Epithelial cell of umbilical artery (primary cell): ENCODE data around the gene PCYOX1L. TPM values are rescaled to one million over a fixed set of nuclear protein-coding genes. Genes with fewer than 3 reads are reported as not detected.

Experiments used
- total RNA-seq: library from RNA; depleted of rRNA; stranded (reverse); fragments of >200 nt; gene quantifications from 2 replicates; pipeline ENCODE4 v1.2.3, GENCODE V29; 2014

The PCYOX1L gene, protein sequence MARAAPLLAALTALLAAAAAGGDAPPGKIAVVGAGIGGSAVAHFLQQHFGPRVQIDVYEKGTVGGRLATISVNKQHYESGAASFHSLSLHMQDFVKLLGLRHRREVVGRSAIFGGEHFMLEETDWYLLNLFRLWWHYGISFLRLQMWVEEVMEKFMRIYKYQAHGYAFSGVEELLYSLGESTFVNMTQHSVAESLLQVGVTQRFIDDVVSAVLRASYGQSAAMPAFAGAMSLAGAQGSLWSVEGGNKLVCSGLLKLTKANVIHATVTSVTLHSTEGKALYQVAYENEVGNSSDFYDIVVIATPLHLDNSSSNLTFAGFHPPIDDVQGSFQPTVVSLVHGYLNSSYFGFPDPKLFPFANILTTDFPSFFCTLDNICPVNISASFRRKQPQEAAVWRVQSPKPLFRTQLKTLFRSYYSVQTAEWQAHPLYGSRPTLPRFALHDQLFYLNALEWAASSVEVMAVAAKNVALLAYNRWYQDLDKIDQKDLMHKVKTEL
- 10.4 and 18.5 TPM in 2 replicates for total RNA-seq

DNA sequence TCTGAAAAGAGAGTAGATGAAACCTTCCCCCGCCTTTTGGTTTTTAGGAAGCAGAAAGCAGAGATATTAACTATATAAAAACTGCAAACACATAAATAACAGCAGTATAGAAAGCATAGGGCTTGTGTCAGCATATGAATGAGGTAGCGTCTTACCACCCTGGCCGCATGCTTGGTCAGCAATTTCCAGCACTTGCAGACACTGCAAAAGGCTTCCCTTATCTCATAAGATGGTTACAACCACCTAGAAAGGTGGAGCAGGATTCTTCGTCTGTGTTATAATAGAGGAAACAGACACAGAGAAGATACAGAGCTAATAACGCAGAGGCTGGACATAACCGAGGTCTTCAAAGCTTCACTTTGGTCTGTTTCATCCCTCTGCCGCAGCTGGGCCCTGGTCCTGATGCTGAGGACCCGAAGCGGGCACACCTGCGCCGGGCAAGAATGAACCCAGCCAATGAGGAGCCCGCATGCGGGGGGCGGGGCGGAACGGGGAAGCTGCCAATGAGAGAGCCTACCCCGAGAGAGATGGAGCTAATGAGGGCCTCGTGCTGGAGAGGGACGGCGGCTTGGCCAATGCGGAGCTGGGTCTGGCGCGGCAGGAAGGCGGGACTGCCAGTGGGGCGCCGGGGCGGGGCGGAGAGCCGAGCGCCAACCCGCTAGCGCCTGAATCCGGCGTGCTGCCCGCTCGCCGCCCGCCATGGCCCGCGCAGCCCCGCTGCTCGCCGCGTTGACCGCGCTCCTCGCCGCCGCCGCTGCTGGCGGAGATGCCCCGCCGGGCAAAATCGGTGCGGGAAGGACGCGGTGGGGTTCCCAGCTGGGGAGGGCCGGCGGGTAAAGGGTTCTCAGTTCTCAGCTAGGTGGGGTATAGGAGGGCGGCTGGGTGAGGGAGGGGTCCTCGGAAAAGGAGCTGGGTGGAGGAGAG is at the start of gene PCYOX1L:
PCYOX1L (plus strand) TSS at position 677 of the 924 bp plus-strand sequence; CDS start at position 700, 23 bp downstream.

DNA sequence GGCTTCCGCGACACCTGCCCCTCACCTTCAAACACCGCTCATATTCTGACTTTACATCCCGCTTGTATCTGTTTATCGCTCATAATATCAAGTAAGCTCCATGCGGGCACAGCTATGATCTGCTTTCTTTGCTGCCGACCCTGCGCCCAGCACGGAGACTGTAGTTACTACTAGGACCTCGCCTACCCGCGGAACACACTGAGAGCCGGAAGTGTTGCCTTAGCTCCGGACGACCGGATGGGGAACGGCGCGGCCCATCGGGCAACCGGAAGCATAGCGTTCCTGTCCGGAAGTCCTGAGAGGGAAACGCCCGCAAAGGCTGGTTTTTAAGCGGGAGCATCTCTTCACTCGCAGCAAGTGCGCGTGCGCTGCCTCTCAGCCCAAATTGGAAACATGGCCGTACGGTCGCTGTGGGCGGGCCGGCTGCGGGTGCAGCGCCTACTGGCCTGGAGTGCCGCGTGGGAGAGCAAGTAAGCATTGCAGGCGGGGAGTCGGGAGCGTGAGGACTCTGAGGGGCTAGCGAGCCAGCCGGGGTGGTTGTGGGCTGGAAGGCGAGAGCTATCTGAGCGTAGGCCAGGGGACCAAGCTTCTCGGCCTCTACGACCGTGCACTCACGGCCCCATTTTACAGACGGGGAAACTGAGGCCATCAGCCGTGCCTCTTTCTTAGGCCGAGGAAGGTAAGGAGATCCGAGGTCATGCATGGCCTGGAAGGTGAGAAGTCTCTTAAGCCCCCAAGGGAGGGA is 12.5 kb upstream of the PCYOX1L start, which contains the start of gene GRPEL2:
GRPEL2 (plus strand) TSS at position 353 of the 745 bp plus-strand sequence; CDS start at position 394, 41 bp downstream.

GRCh38 chr5:149379177-149379761 is 21.4 kb downstream of the PCYOX1L start, which contains the start of gene IL17B:
Gene IL17B, minus strand, starts transcription at chr5:149379292. Its CDS starts 67 bp downstream, at chr5:149379225.

Other genes starting within 250 kb of the PCYOX1L start
- gene ABLIM3, start 216.6 kb upstream of the PCYOX1L start, total RNA-seq = 4.5 and 8.8 TPM in 2 replicates
- 54.0 and 70.5 TPM in 2 replicates for gene AFAP1L1, start 86.2 kb upstream of the PCYOX1L start, total RNA-seq
- gene GRPEL2, start 12.5 kb upstream of the PCYOX1L start, total RNA-seq = 30.5 and 36.5 TPM in 2 replicates
- 0.91 TPM in 1 of 2 replicates, not detected in the other for gene IL17B, start 21.2 kb downstream of the PCYOX1L start, total RNA-seq
- gene CSNK1A1, start 193.4 kb downstream of the PCYOX1L start, total RNA-seq = 371 and 522 TPM in 2 replicates
- 4.5 and 4.9 TPM in 2 replicates for gene ARHGEF37, start 223.5 kb downstream of the PCYOX1L start, total RNA-seq